Activated CD8-positive, alpha-beta memory T cell treated with anti-CD3 and anti-CD28 coated beads for 24 hours (primary cell): Measurements from ENCODE around the gene HES2.
"Not testable (repeated sequence)": the region's sequence is repeated elsewhere in the genome, so short reads cannot be mapped to it uniquely, and the experiment has no call there.

ENCODE experiments used
- DNase-seq: peaks from one replicate; pipeline ENCODE4 v3.0.0-alpha.2; 2020

HES2 gene

DNA sequence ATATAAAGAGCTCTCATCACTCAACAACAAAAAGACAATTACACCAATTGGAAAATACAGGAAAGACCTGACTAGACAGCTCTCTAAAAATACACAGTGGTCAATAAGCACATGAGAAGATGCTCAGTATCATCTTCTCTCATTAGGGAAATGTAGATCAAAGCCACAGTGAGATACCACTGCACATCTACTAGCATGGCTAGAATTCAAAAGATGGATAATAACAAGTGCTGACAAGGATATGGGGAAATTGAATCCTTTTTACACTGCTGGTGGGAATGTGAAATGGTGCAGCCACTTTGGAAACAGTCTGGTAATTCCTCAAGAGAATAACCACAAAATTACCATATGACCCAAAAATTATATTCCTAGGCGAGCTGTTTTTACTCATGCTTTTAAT, 35.6 kb downstream of the HES2 start:
- no peak for DNase-seq

DNA sequence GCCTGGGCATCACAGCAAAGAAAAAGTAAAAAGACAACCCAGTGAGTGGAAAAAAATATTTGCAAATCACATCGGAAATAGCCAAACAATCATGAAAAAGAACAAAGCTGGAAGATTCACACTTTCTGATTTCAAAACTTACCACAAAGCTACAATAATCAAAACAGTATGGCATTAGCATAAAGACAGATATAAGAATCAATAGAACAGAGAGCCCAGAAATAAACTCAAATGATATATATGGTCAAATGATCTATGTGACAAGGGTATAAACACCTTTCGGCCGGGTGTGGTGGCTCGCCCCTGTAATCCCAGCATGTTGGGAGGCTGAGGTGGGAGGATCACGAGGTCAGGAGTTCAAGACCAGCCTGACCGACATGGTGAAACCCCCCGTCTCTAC, 39.7 kb downstream of the HES2 start:
- DNase-seq: no peak

DNA sequence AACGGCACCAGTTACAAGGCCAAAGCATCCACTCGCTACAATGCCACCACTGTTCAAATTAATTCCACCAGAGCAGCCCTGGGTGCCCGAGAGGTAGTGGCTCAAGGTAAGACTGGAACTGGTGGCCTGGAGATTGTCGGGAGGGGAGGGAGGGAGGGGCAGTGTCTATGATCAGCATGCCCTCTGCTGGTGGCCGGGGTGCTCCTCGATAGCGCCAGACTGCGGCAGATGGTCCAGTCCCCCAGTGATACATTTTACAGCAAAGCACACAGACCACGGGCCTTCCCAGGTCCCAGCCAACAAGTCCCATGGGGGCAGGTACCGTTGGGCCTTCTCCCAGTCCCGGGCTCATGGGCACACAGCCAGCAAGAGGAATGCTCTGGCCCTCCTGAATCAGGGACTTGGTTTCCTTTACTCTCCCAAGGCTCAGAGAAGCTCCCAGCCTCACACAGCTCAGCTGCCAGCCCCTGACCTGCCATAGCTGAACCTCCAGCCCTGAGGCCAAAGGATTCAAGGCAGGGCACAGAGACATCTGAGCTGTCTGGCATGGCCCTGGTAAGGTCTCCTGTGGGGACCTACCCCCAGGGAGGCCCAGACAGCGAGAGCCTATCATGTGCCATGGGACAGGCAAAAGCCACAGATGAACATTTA, 41.5 kb downstream of the HES2 start:
- DNase-seq: no peak

DNA sequence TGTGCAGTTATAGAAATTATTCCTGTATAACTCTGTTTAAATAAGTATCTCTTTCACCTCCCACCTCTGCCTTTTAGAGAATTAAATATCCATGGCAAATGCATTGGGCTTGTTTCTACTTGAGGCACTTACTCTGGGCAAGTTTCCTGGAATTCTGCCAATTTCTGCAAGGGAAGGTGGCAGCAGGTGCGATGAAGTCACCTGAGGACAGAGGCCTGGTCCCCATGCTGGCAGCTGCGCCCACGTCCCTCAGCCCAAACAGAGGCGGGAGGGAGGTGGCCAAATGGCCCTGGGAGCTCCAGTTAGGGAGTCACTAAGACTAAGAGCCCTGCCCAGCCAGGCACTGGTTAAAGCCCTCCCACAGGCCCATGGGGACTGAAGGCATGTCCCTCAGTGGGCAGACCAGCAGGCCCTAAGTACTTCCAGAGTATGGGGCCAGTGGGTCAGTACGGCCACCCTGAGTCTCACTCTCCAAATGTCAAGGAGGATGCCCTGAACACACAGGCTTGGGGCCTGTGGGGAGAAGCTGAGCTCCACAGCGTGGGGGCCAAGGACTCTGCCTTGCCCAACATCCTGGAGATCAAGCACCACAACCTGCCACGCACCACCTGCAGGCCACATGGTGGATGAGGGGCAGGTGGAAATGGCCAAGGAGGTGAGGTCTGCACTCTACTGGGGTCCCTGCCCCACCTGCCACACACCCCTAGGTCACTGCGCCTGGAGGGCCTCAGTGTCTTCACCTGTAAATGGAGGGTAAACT, 45.6 kb downstream of the HES2 start:
- no peak for DNase-seq

DNA sequence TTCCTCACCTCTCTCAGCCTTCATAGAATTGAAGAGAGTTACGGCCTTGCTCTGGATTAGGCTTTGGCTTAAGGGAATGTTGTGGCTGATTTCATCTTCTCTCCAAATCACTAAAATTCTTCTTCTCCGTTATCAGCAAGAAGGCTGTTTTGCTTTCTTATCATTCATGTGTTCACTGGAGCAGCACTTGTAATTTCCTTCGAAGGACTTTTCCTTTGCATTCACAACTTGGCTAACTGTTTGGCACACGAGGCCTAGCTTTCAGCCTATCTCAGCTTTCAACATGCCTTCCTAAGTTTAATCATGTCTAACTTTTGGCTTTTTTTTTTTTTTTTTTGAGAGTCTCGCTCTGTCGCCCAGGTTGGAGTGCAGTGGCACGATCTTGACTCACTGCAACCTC, 47.5 kb downstream of the HES2 start:
- DNase-seq: not testable (repeated sequence)

DNA sequence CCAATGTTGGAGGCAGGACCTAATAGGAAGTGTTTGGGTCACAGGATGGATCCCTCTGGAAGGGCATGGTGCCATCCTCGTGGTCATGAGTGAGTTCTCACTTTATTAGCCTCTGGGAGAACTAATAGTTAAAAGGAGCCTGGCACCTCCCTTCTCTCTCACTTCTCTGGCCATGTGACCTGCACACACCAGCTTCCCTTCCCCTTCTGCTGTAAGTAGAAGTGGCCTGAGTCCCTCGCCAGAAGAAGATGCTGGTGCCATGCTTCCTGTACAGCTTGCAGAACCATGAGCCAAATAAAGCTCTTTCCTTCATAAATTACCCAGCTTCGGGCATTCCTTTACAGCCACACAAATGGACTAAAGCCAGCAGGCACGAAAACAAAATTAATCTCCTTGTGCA, 49.7 kb downstream of the HES2 start:
- no peak for DNase-seq

- no peak for DNase-seq
Observed at GRCh38 chr1:6367381-6368012, 52.2 kb downstream of the HES2 start.

DNA sequence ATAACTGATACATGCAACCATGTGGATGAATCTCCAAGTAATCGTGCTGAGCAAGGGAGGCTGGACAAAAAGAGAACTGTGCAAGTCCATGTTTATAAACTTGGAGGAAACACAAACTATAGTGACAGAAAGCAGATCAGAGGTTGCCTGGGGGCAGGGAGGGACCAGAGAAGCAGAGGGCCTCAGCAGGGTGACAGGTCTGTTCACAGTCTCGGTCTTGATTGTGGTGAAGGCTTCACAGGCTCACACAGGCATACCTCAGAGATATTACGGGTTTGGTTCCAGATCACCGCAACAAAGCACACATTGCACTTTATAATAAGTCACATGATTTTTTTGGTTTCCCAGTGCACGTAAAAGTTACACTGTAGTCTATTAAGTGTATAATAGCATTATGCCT, 54.7 kb downstream of the HES2 start:
- no peak for DNase-seq

DNA sequence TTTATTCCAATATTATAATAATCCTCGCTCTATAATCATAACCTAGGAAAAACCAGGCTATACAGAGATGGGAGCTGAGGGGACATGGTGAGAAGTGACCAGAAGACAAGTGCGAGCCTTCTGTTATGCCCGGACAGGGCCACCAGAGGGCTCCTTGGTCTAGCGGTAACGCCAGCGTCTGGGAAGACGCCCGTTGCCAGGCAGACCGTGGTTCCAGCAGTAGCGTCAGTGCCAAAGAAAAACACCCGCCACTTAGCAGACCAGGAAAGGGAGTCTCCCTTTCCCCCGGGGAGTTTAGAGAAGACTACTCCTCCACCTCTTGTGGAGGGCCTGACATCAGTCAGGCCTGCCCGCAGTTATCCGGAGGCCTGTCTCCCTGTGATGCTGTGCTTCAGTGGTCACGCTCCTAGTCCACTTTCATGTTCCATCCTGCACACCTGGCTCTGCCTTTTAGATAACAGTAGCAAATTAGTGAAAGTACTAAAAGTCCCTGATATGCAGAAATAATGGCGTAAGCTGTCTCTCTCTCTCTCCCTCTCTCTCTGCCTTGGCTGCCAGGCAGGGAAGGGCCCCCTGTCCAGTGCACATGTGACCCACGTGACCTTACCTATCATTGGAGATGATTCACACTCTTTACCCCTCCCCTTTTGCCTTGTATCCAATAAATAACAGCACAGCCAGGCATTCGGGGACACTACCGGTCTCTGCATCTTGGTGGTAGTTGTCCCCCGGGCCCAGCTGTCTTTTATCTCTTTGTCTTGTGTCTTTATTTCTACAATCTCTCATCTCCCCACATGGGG, 56.4 kb downstream of the HES2 start:
- not testable (repeated sequence) for DNase-seq
